ENCODE data around the gene CLDN3. TPM values are rescaled to one million over a fixed set of nuclear protein-coding genes. Genes with fewer than 3 reads are reported as not detected.
A peak's percentile ranks its signal among the peaks of the same experiment; 100 is the strongest.

Gene CLDN3
- total and polyA plus RNA-seq, 9 of the 15 experiments (the other 6 are each of a cell fraction or from before 2014, with no cell fraction given) = 0.29 TPM; not detected in 8

- TF ChIP-seq E2F4 (CRISPR knock-in tag; IDR thresholded peaks at IDR 0.05; ENCODE audit: low read depth) (peak; percentile 74; the same call in 1 of the 2 replicates), SMARCB1 (IDR thresholded peaks at IDR 0.05; ENCODE audit: insufficient read length, low read depth) (no peak), GTF2A2 (tag; IDR thresholded peaks at IDR 0.05) (no peak), FOXO4 (CRISPR knock-in tag; IDR thresholded peaks at IDR 0.05) (0 out of 2 replicates have a peak, but pooled peaks have one; percentile 31), CREB1 (IDR thresholded peaks at IDR 0.05) (peak; percentile 76), CREB1 (CRISPR knock-in tag; IDR thresholded peaks at IDR 0.05) (peak; percentile 76), ZNF184 (CRISPR knock-in tag; IDR thresholded peaks at IDR 0.05) (no peak), U2AF2 (optimal IDR thresholded peaks at IDR 0.05; ENCODE audit: low read depth, low read length) (no peak), ELF4 (CRISPR knock-in tag; IDR thresholded peaks at IDR 0.05) (0 out of 2 replicates have a peak, but pooled peaks have one; percentile 36), GTF2B (IDR thresholded peaks at IDR 0.05; ENCODE audit: extremely low read depth, insufficient read length) (peak; percentile 28), SMAD1 (IDR thresholded peaks at IDR 0.05; ENCODE audit: low read depth, low read length, partially characterized antibody) (peak; percentile 74), E2F6 (IDR thresholded peaks at IDR 0.05; ENCODE audit: borderline replicate concordance in 1 of 2, extremely low read depth in 1 of 2, insufficient read depth in 1 of 2, insufficient read length in 1 of 2, low read depth in 1 of 2, low read length in 1 of 2, poor library complexity in 1 of 2, severe bottlenecking in 1 of 2) (peak; percentile 89 to 97), ZNF764 (CRISPR knock-in tag; IDR thresholded peaks at IDR 0.05; ENCODE audit: low read depth) (0 out of 2 replicates have a peak, but pooled peaks have one; percentile 56), KLF10 (CRISPR knock-in tag; IDR thresholded peaks at IDR 0.05) (no peak), ZC3H4 (CRISPR knock-in tag; IDR thresholded peaks at IDR 0.05; ENCODE audit: borderline replicate concordance) (no peak), SMARCA4 (IDR thresholded peaks at IDR 0.05) (no peak), RREB1 (CRISPR knock-in tag; IDR thresholded peaks at IDR 0.05) (peak; percentile 82; the same call in 1 of the 2 replicates)
Observed at GRCh38 chr7:73738612-73739386, 31.3 kb downstream of the CLDN3 start, which contains the start of gene ABHD11 (continued).
